SK-N-SH treated with all-trans-retinoic acid at 6 μM for 48 hours (cell line): ENCODE measurements around the gene VRTN.
"Not testable (repeated sequence)": the region's sequence is repeated elsewhere in the genome, so short reads cannot be mapped to it uniquely, and the experiment has no call there.

Experiments
- ATAC-seq: fragments of 200-7000 bp; cut with Tn5 transposase; 3 replicates; pipeline ENCODE4 v1.9.1; 2020; ENCODE audit warnings: mild to moderate bottlenecking, moderate library complexity
- BACH2 ChIP-seq: fragments of 250-450 bp; sonication (Bioruptor Pico); IDR thresholded peaks from 2 replicates; pipeline ENCODE4 v1.9.0; 2021; ENCODE audit warnings: mild to moderate bottlenecking, borderline replicate concordance
- CREB5 ChIP-seq: fragments of 250-450 bp; sonication (Bioruptor Pico); IDR thresholded peaks from 2 replicates; pipeline ENCODE4 v1.5.1; 2020; ENCODE audit warnings: low read depth, mild to moderate bottlenecking, moderate library complexity
- CSRNP3 ChIP-seq: fragments of 250-450 bp; sonication (Bioruptor Pico); IDR thresholded peaks from 2 replicates; pipeline ENCODE4 v1.5.1; 2021; ENCODE audit warnings: mild to moderate bottlenecking, moderate library complexity
- ESRRG ChIP-seq: fragments of 250-450 bp; sonication (Bioruptor Pico); IDR thresholded peaks from 2 replicates; pipeline ENCODE4 v1.6.1; 2021; ENCODE audit warnings: mild to moderate bottlenecking
- PATZ1 ChIP-seq: fragments of 250-450 bp; sonication (Bioruptor Pico); IDR thresholded peaks from 2 replicates; pipeline ENCODE4 v1.8.0; 2020; ENCODE audit warnings: mild to moderate bottlenecking, moderate library complexity, borderline replicate concordance
- POU6F1 ChIP-seq: fragments of 250-450 bp; sonication (Bioruptor Pico); IDR thresholded peaks from 2 replicates; pipeline ENCODE4 v1.8.0; 2021; ENCODE audit warnings: low read depth, mild to moderate bottlenecking, moderate library complexity, borderline replicate concordance
- PPARA ChIP-seq: fragments of 250-450 bp; sonication (Bioruptor Pico); IDR thresholded peaks from 2 replicates; pipeline ENCODE4 v1.5.0; 2020; ENCODE audit warnings: mild to moderate bottlenecking, borderline replicate concordance
- RARB ChIP-seq: fragments of 250-450 bp; sonication (Bioruptor Pico); IDR thresholded peaks from 2 replicates; pipeline ENCODE4 v1.8.0; 2021; ENCODE audit warnings: mild to moderate bottlenecking, moderate library complexity
- SNAI2 ChIP-seq: fragments of 250-450 bp; sonication (Bioruptor Pico); IDR thresholded peaks from 2 replicates; pipeline ENCODE4 v1.5.0; 2020; ENCODE audit warnings: mild to moderate bottlenecking, moderate library complexity
- TCF4 ChIP-seq: fragments of 250-450 bp; sonication (Bioruptor Pico); IDR thresholded peaks from 2 replicates; pipeline ENCODE4 v1.8.0; 2021; ENCODE audit warnings: mild to moderate bottlenecking, moderate library complexity, borderline replicate concordance
- TOX ChIP-seq: fragments of 250-450 bp; sonication (Bioruptor Pico); IDR thresholded peaks from 2 replicates; pipeline ENCODE4 v1.8.0; 2021; ENCODE audit warnings: mild to moderate bottlenecking, moderate library complexity, borderline replicate concordance
- TSHZ2 ChIP-seq: fragments of 250-450 bp; sonication (Bioruptor Pico); IDR thresholded peaks from 2 replicates; pipeline ENCODE4 v1.5.0; 2020; ENCODE audit warnings: mild to moderate bottlenecking, moderate library complexity
- ZC3H10 ChIP-seq: fragments of 250-450 bp; sonication (Bioruptor Pico); IDR thresholded peaks from 2 replicates; pipeline ENCODE4 v1.5.1; 2021; ENCODE audit warnings: mild to moderate bottlenecking, moderate library complexity
- ZNF565 ChIP-seq: fragments of 450-650 bp; formaldehyde crosslinking; conservative IDR thresholded peaks from 2 replicates; pipeline ENCODE4 v1.5.0; 2020; ENCODE audit warnings: low read depth, mild to moderate bottlenecking, moderate library complexity
- ZNF70 ChIP-seq: fragments of 450-650 bp; formaldehyde crosslinking; IDR thresholded peaks from 2 replicates; pipeline ENCODE4 v1.5.0; 2020; ENCODE audit warnings: mild to moderate bottlenecking, moderate library complexity
- ZNF8 ChIP-seq: fragments of 450-650 bp; formaldehyde crosslinking; IDR thresholded peaks from 2 replicates; pipeline ENCODE4 v1.5.0; 2020; ENCODE audit warnings: mild to moderate bottlenecking, moderate library complexity

Gene VRTN

GRCh38 chr14:74314576-74314975 lies 33.7 kb upstream of the VRTN start:
- no peak for TF ChIP-seq ZNF70 (CRISPR knock-in tag)
- ATAC-seq, result no peak

- TF ChIP-seq SNAI2 (CRISPR knock-in tag) (no peak), POU6F1 (no peak), CSRNP3 (CRISPR knock-in tag) (no peak), TSHZ2 (CRISPR knock-in tag) (no peak), PATZ1 (CRISPR knock-in tag) (no peak), PPARA (no peak), TCF4 (no peak), ZNF565 (CRISPR knock-in tag) (no peak), ZC3H10 (CRISPR knock-in tag) (no peak), CREB5 (CRISPR knock-in tag) (no peak)
- TF ChIP-seq, all 23 proteins: peak for 0
- ATAC-seq, result peak; percentile 70
Observed at GRCh38 chr14:74324931-74325361, 23.3 kb upstream of the VRTN start.

GRCh38 chr14:74325446-74325845 lies 22.8 kb upstream of the VRTN start:
- ATAC-seq, result no peak
- TF ChIP-seq BACH2, result no peak
- no peak for TF ChIP-seq ZNF565 (CRISPR knock-in tag)

- no peak for ATAC-seq
- TF ChIP-seq TOX (no peak), BACH2 (no peak), ESRRG (CRISPR knock-in tag) (no peak), RARB (CRISPR knock-in tag) (no peak), PATZ1 (CRISPR knock-in tag) (no peak), CREB5 (CRISPR knock-in tag) (no peak), ZNF8 (CRISPR knock-in tag) (no peak)
Observed at GRCh38 chr14:74326369-74327152, 21.7 kb upstream of the VRTN start.

- ATAC-seq, result not testable (repeated sequence)
Observed at GRCh38 chr14:74329950-74330552, 18.2 kb upstream of the VRTN start.
